IMR-90 (cell line): ENCODE results near the gene PTPN11. TPM values are rescaled to one million over a fixed set of nuclear protein-coding genes. Genes with fewer than 3 reads are reported as not detected.

Source experiments
- ATAC-seq: fragments of 200-7000 bp; cut with Tn5 transposase; 2 replicates; pipeline ENCODE4 v1.9.1; 2020; ENCODE audit warnings: low read depth, mild to moderate bottlenecking, moderate library complexity
- BruUV-seq: library from RNA; stranded (reverse); fragments of 400-500 nt; replicated peaks from 2 replicates; lab custom pipeline; 2021; lab: Mats Ljungman, UMichigan
- CTCF ChIA-PET: fragments of 300-600 bp; formaldehyde crosslinking; extraction: SDS; loops from one replicate; lab custom pipeline; 2021; ENCODE audit warnings: antibody characterized with exemption; lab: Yijun Ruan, JAX
- POLR2A ChIA-PET: fragments of 300-600 bp; sonication (Branson Sonifier 250); formaldehyde crosslinking; loops from one replicate; lab custom pipeline; 2022; ENCODE audit warnings: antibody characterized with exemption; ENCODE audit not compliant: unreplicated experiment; lab: Charles Lee
- DNase-seq: peaks from one replicate; pipeline ENCODE4 v3.0.0; 2013
- H2AFZ ChIP-seq: replicated peaks from 2 replicates; pipeline ENCODE3; 2013; ENCODE audit warnings: low read length, mild to moderate bottlenecking; ENCODE audit not compliant: poor library complexity
- H2AK5ac ChIP-seq: 2 replicates; pipeline ENCODE4 v1.6.1; 2013; ENCODE audit warnings: low read depth, low read length, inconsistent platforms
- H2AK9ac ChIP-seq: replicated peaks from 2 replicates; pipeline ENCODE3; 2013; ENCODE audit warnings: mild to moderate bottlenecking, low read depth, low read length, moderate library complexity; ENCODE audit not compliant: poor library complexity
- H2BK120ac ChIP-seq: 2 replicates; pipeline ENCODE4 v1.6.1; 2013; ENCODE audit warnings: low read depth, low read length, inconsistent platforms
- H2BK15ac ChIP-seq: 3 replicates; pipeline ENCODE4 v1.6.1; 2013; ENCODE audit warnings: low read depth, low read length, inconsistent platforms
- H2BK20ac ChIP-seq: 2 replicates; pipeline ENCODE4 v1.6.1; 2013; ENCODE audit warnings: low read depth, mild to moderate bottlenecking, inconsistent platforms, low read length, moderate library complexity
- H2BK5ac ChIP-seq: 2 replicates; pipeline ENCODE4 v1.6.1; 2013; ENCODE audit warnings: mild to moderate bottlenecking, low read depth, low read length, inconsistent platforms; ENCODE audit not compliant: poor library complexity, severe bottlenecking
- H3K14ac ChIP-seq: replicated peaks from 2 replicates; pipeline ENCODE4 v1.6.1; 2013; ENCODE audit warnings: low read depth, low read length, inconsistent platforms
- H3K18ac ChIP-seq: 2 replicates; pipeline ENCODE4 v1.6.1; 2013; ENCODE audit warnings: low read depth, low read length, control low read depth
- H3K23ac ChIP-seq: 2 replicates; pipeline ENCODE4 v1.6.1; 2013; ENCODE audit warnings: low read depth, low read length, inconsistent platforms
- H3K27ac ChIP-seq: 2 replicates; pipeline ENCODE4 v1.5.1; 2013; ENCODE audit warnings: mild to moderate bottlenecking, control low read depth, low read length; ENCODE audit not compliant: insufficient read depth
- H3K27me3 ChIP-seq: 2 replicates; pipeline ENCODE4 v1.6.1; 2013; ENCODE audit warnings: low read length; ENCODE audit not compliant: control insufficient read depth, insufficient read depth
- H3K36me3 ChIP-seq: 2 replicates; pipeline ENCODE4 v1.6.1; 2013; ENCODE audit warnings: low read length, mixed read lengths; ENCODE audit not compliant: control insufficient read depth, insufficient read depth
- H3K4ac ChIP-seq: 2 replicates; pipeline ENCODE4 v1.6.1; 2013; ENCODE audit warnings: low read depth, low read length, inconsistent platforms
- H3K4me1 ChIP-seq: 2 replicates; pipeline ENCODE4 v1.6.1; 2013; ENCODE audit warnings: low read length, mixed read lengths; ENCODE audit not compliant: control insufficient read depth, insufficient read depth
- H3K4me2 ChIP-seq: 2 replicates; pipeline ENCODE4 v1.6.1; 2013; ENCODE audit warnings: low read depth, mild to moderate bottlenecking, control low read depth, low read length, moderate library complexity
- H3K4me3 ChIP-seq: 2 replicates; pipeline ENCODE4 v1.5.1; 2013; ENCODE audit warnings: low read depth, mild to moderate bottlenecking, control low read depth, low read length, moderate library complexity; ENCODE audit not compliant: insufficient read depth
- H3K56ac ChIP-seq: 2 replicates; pipeline ENCODE4 v1.6.1; 2013; ENCODE audit warnings: low read length, inconsistent platforms; ENCODE audit not compliant: insufficient read depth; ENCODE audit errors: extremely low read depth
- H3K79me1 ChIP-seq, 2 experiments: 2 replicates each; pipeline ENCODE4 v1.6.1; 2013; ENCODE audit warnings: low read length in 2 of 2, inconsistent platforms in 1 of 2, low read depth in 1 of 2
- H3K9ac ChIP-seq: 2 replicates; pipeline ENCODE4 v1.6.1; 2013; ENCODE audit warnings: low read depth, low read length, control low read depth
- H3K9me1 ChIP-seq: 2 replicates; pipeline ENCODE4 v1.6.1; 2013; ENCODE audit warnings: low read length, inconsistent platforms; ENCODE audit not compliant: insufficient read depth
- H3K9me3 ChIP-seq: 2 replicates; pipeline ENCODE4 v1.6.1; 2013; ENCODE audit warnings: low read length; ENCODE audit not compliant: control insufficient read depth, insufficient read depth
- H4K20me1 ChIP-seq: 2 replicates; pipeline ENCODE4 v1.6.1; 2013; ENCODE audit warnings: low read length, inconsistent platforms; ENCODE audit not compliant: insufficient read depth
- H4K5ac ChIP-seq: 2 replicates; pipeline ENCODE4 v1.6.1; 2013; ENCODE audit warnings: mild to moderate bottlenecking, low read depth, low read length, control low read depth
- H4K8ac ChIP-seq, 2 experiments: 2 replicates each; pipeline ENCODE4 v1.6.1; 2013; ENCODE audit warnings: low read depth in 2 of 2, low read length in 2 of 2, control low read depth in 1 of 2, inconsistent platforms in 1 of 2
- H4K91ac ChIP-seq: 2 replicates; pipeline ENCODE4 v1.6.1; 2013; ENCODE audit warnings: low read depth, low read length, inconsistent platforms; ENCODE audit not compliant: insufficient read depth
- BHLHE40 ChIP-seq: fragments of 150-350 bp; IDR thresholded peaks from 2 replicates; pipeline ENCODE4 v1.6.1; 2016; ENCODE audit warnings: mild to moderate bottlenecking, low read depth, low read length
- CEBPB ChIP-seq: IDR thresholded peaks from 2 replicates; pipeline ENCODE4 v1.6.1; 2012; ENCODE audit warnings: low read depth, low read length, improper control_type of control experiment
- CHD1 ChIP-seq: IDR thresholded peaks from 2 replicates; pipeline ENCODE4 v1.6.1; 2012; ENCODE audit warnings: low read depth, low read length, improper control_type of control experiment
- CTCF ChIP-seq: conservative IDR thresholded peaks from 2 replicates; pipeline ENCODE4 v1.5.1; 2012; ENCODE audit warnings: mild to moderate bottlenecking, low read depth, low read length, improper control_type of control experiment
- ELK1 ChIP-seq: fragments of 150-350 bp; IDR thresholded peaks from 2 replicates; pipeline ENCODE4 v1.6.1; 2016; ENCODE audit warnings: low read depth, mild to moderate bottlenecking, low read length, moderate library complexity, borderline replicate concordance
- FOS ChIP-seq: fragments of 150-350 bp; IDR thresholded peaks from 2 replicates; pipeline ENCODE4 v1.6.1; 2016; ENCODE audit warnings: low read depth, low read length
- MAFK ChIP-seq: IDR thresholded peaks from 2 replicates; pipeline ENCODE4 v1.6.1; 2012; ENCODE audit warnings: low read depth, low read length, improper control_type of control experiment
- MAZ ChIP-seq: IDR thresholded peaks from 2 replicates; pipeline ENCODE4 v1.6.1; 2012; ENCODE audit warnings: low read depth, mild to moderate bottlenecking, low read length, improper control_type of control experiment, moderate library complexity, borderline replicate concordance
- MXI1 ChIP-seq: IDR thresholded peaks from 2 replicates; pipeline ENCODE4 v1.6.1; 2012; ENCODE audit warnings: low read depth, mild to moderate bottlenecking, low read length, moderate library complexity, borderline replicate concordance
- NFE2L2 ChIP-seq: fragments of 150-350 bp; IDR thresholded peaks from 2 replicates; pipeline ENCODE4 v1.6.1; 2016; ENCODE audit warnings: low read depth, mild to moderate bottlenecking, low read length
- POLR2A ChIP-seq: IDR thresholded peaks from 2 replicates; pipeline ENCODE4 v1.6.1; 2012; ENCODE audit warnings: mild to moderate bottlenecking, low read depth, low read length
- RAD21 ChIP-seq: IDR thresholded peaks from 2 replicates; pipeline ENCODE4 v1.6.1; 2012; ENCODE audit warnings: low read length, improper control_type of control experiment
- RCOR1 ChIP-seq: IDR thresholded peaks from 2 replicates; pipeline ENCODE4 v1.6.1; 2012; ENCODE audit warnings: mild to moderate bottlenecking, low read length, improper control_type of control experiment; ENCODE audit not compliant: insufficient replicate concordance
- RFX5 ChIP-seq: IDR thresholded peaks from 2 replicates; pipeline ENCODE4 v1.8.0; 2012; ENCODE audit warnings: low read depth, mild to moderate bottlenecking, low read length, moderate library complexity
- SMC3 ChIP-seq: fragments of 150-350 bp; IDR thresholded peaks from 2 replicates; pipeline ENCODE4 v1.6.1; 2016; ENCODE audit warnings: low read depth, mild to moderate bottlenecking, antibody characterized with exemption, low read length, moderate library complexity
- USF2 ChIP-seq: fragments of 150-350 bp; IDR thresholded peaks from 2 replicates; pipeline ENCODE4 v1.6.1; 2017; ENCODE audit warnings: mild to moderate bottlenecking, antibody characterized with exemption, low read length, low read depth
- dilution Hi-C: fragments of 300-500 bp; cut with HindIII; formaldehyde crosslinking; loops from one replicate; pipeline ENCODE4 v1.14.3; 2018; ENCODE audit warnings: low sequenced_read_pairs; ENCODE audit not compliant: unreplicated experiment
- in situ Hi-C: fragments of 300-500 bp; cut with MboI; formaldehyde crosslinking; loops from 3 replicates; pipeline ENCODE4 v1.14.3; 2019; ENCODE audit warnings: low sequenced_read_pairs, inconsistent platforms, mixed read lengths
- intact Hi-C: fragments of 100-400 bp; cut with micrococcal nuclease; formaldehyde crosslinking; loops from 2 replicates; pipeline ENCODE4 v1.10.0; 2022
- polyA plus RNA-seq, 3 experiments: library from polyadenylated mRNA; depleted of rRNA; stranded (reverse); fragments of >200 nt; gene quantifications; 2 replicates each; pipeline ENCODE4 v1.2.3, GENCODE V29; 2012; ENCODE audit warnings: low replicate concordance in 1 of 3
- total RNA-seq: library from RNA; depleted of rRNA; stranded (reverse); fragments of >200 nt; gene quantifications from 2 replicates; pipeline ENCODE4 v1.2.3, GENCODE V29; 2012

PTPN11 gene
- total and polyA plus RNA-seq, 2 of the 4 experiments (the other 2 are of a cell fraction) = 52.9 to 135 TPM

GRCh38 chr12:112439769-112440168 is 21.0 kb downstream of the PTPN11 start:
- no peaks in the 10 kb centered on the region for H3K9me3 ChIP-seq
- no peak overlapping the region for H3K14ac ChIP-seq
- H2AFZ ChIP-seq = no peak overlapping the region
- dilution Hi-C loops = no loop called here
- 0 out of 2 replicates have a peak, but pooled peaks cover 3% of the 10 kb centered on the region for H3K9me1 ChIP-seq
- H4K91ac ChIP-seq = no peak overlapping the region
- ChIA-PET CTCF (interaction anchor here (0.5 to 0.7 kb wide), 2 partner anchors 20 to 21 kb away, joined by 4 read pairs; no protein-coding TSS in a partner anchor), POLR2A (no interaction called here)
- no peak overlapping the region for H2AK9ac ChIP-seq
- H2BK5ac ChIP-seq = no peak overlapping the region
- no peaks in the 10 kb centered on the region for H3K27me3 ChIP-seq
- 0 out of 2 replicates have a peak, but pooled peaks cover 2% of the 10 kb centered on the region for H3K4me1 ChIP-seq
- DNase-seq (no peak), ATAC-seq (no peak)
- no peak overlapping the region for H3K27ac ChIP-seq
- H3K4me3 ChIP-seq = no peak overlapping the region
- no peak overlapping the region for H3K18ac ChIP-seq
- no peak overlapping the region for H3K9ac ChIP-seq
- no peak overlapping the region for H3K4ac ChIP-seq
- H3K4me2 ChIP-seq = no peak overlapping the region
- no peak for TF ChIP-seq RCOR1
- no peak for TF ChIP-seq CTCF
- no peak for TF ChIP-seq MXI1
- no peak for TF ChIP-seq FOS
- no peak for TF ChIP-seq POLR2A
- no peak for TF ChIP-seq RAD21
- no peak for TF ChIP-seq CEBPB
- TF ChIP-seq BHLHE40 = no peak
- no peak for TF ChIP-seq NFE2L2
- no peak for TF ChIP-seq USF2
- no peak for TF ChIP-seq MAZ
- no peak for TF ChIP-seq MAFK
- TF ChIP-seq CHD1 = no peak
- no peak for TF ChIP-seq SMC3
- TF ChIP-seq RFX5 = no peak
- TF ChIP-seq ELK1 = no peak
- no peak overlapping the region for H4K5ac ChIP-seq
- no peaks in the 10 kb centered on the region for H3K36me3 ChIP-seq
- H2AK5ac ChIP-seq = no peak overlapping the region
- no peak overlapping the region for H3K23ac ChIP-seq
- no peak overlapping the region for H2BK20ac ChIP-seq
- no peak overlapping the region for H2BK15ac ChIP-seq
- peaks cover 50% of the 10 kb centered on the region for H4K20me1 ChIP-seq
- H3K79me1 ChIP-seq = peaks cover 7 to 32% of the 10 kb centered on the region in 2 experiments
- BruUV-seq = no TSS peak
- H4K8ac ChIP-seq = no peak overlapping the region
- no peak overlapping the region for H3K56ac ChIP-seq
- no peak overlapping the region for H2BK120ac ChIP-seq
- in situ Hi-C loops = no loop called here
- intact Hi-C loops = no loop called here
